ENCODE results near the gene ABCB8. TPM values are rescaled to one million over a fixed set of nuclear protein-coding genes. Genes with fewer than 3 reads are reported as not detected.

Gene ABCB8
- total and polyA plus RNA-seq, 2 of the 4 experiments (the other 2 are of a cell fraction): 16.3 to 26.8 TPM

- Histone ChIP-seq H3K9ac (ENCODE audit: low read depth, low read length) (no peak overlapping the region), H3K14ac (replicated peaks; ENCODE audit: low read depth, low read length) (no peak overlapping the region), H3K27ac (ENCODE audit: insufficient read depth, low read length) (no peak overlapping the region), H2AK5ac (ENCODE audit: low read depth, low read length) (no peak overlapping the region), H3K9me1 (ENCODE audit: insufficient read depth, low read length) (peaks cover 6% of the 10 kb centered on the region; the same call in 1 of the 2 replicates), H3K36me3 (ENCODE audit: control insufficient read depth, insufficient read depth, low read length) (peaks cover 12% of the 10 kb centered on the region; the same call in 1 of the 2 replicates), H3K23ac (ENCODE audit: low read depth, low read length) (no peak overlapping the region), H3K56ac (ENCODE audit: extremely low read depth, insufficient read depth, low read length) (no peak overlapping the region), H2BK5ac (ENCODE audit: low read depth, low read length, poor library complexity, severe bottlenecking) (no peak overlapping the region), H2BK120ac (ENCODE audit: low read depth, low read length) (no peak overlapping the region), H4K20me1 (ENCODE audit: insufficient read depth, low read length) (peaks cover 18% of the 10 kb centered on the region), H3K4me1 (ENCODE audit: control insufficient read depth, insufficient read depth, low read length) (peaks cover 11% of the 10 kb centered on the region; the same call in 1 of the 2 replicates), H3K79me1 (ENCODE audit: low read depth in 1 of 2, low read length in 2 of 2) (no peaks in the 10 kb centered on the region), H3K4me2 (ENCODE audit: low read depth, low read length) (no peak overlapping the region), H3K4ac (ENCODE audit: low read depth, low read length) (no peak overlapping the region), H4K5ac (ENCODE audit: low read depth, low read length) (no peak overlapping the region), H4K91ac (ENCODE audit: insufficient read depth, low read depth, low read length) (no peak overlapping the region), H3K4me3 (ENCODE audit: insufficient read depth, low read depth, low read length) (no peak overlapping the region), H4K8ac (ENCODE audit: low read depth in 2 of 2, low read length in 2 of 2) (no peak overlapping the region), H2BK20ac (ENCODE audit: low read depth, low read length) (no peak overlapping the region), H3K18ac (ENCODE audit: low read depth, low read length) (no peak overlapping the region), H2AK9ac (replicated peaks; ENCODE audit: low read depth, low read length, poor library complexity) (peak overlapping the region; percentile 72), H2AFZ (replicated peaks; ENCODE audit: low read length, poor library complexity) (no peak overlapping the region), H2BK15ac (ENCODE audit: low read depth, low read length) (no peak overlapping the region), H3K27me3 (ENCODE audit: control insufficient read depth, insufficient read depth, low read length) (no peaks in the 10 kb centered on the region; the same call in 1 of the 2 replicates), H3K9me3 (ENCODE audit: control insufficient read depth, insufficient read depth, low read length) (no peaks in the 10 kb centered on the region)
- TF ChIP-seq RAD21 (IDR thresholded peaks at IDR 0.05; ENCODE audit: low read length) (no peak), SMC3 (IDR thresholded peaks at IDR 0.05; ENCODE audit: low read depth, low read length) (no peak), RFX5 (IDR thresholded peaks at IDR 0.05; ENCODE audit: low read depth, low read length) (no peak), FOS (IDR thresholded peaks at IDR 0.05; ENCODE audit: low read depth, low read length) (no peak), CHD1 (IDR thresholded peaks at IDR 0.05; ENCODE audit: low read depth, low read length) (no peak)
- DNase-seq (no peak), ATAC-seq (ENCODE audit: low read depth) (no peak)
- POLR2A ChIA-PET (ENCODE audit: unreplicated experiment): no interaction called here
- in situ Hi-C loops (cut with MboI; ENCODE audit: low sequenced_read_pairs): no loop called here
- intact Hi-C loops (cut with micrococcal nuclease): no loop called here
- dilution Hi-C loops (cut with HindIII; ENCODE audit: low sequenced_read_pairs, unreplicated experiment): no loop called here
- no TSS peak for BruUV-seq (replicated peaks)
- 92% methylated on average over 4 of the region's 9 CpGs; no CpG with 5 or more reads in 1 of the 2 experiments for WGBS, 2 experiments (ENCODE audit: extremely low coverage in 2 of 2, insufficient read length in 1 of 2)
- CTCF ChIA-PET: no interaction called here
Measured at GRCh38 chr7:151045967-151046366, 17.7 kb downstream of the ABCB8 start.
